ENCODE measurements around the gene GLB1L2. TPM values are rescaled to one million over a fixed set of nuclear protein-coding genes. Genes with fewer than 3 reads are reported as not detected.

The GLB1L2 gene
- total and polyA plus RNA-seq, 2 donors (not counting 1 experiment from before 2014, with no cell fraction given), result under 0.01 to 0.11 TPM

GRCh38 chr11:134395002-134395401 lies 63.2 kb downstream of the GLB1L2 start:
- Histone ChIP-seq H3K4me1 (ENCODE audit: control insufficient read depth, extremely low read depth, insufficient read depth, low read length) (no peaks in the 10 kb centered on the region), H3K4me3 (replicated peaks in 1 of 4; ENCODE audit: control extremely low read depth in 1 of 4, insufficient read depth in 1 of 4, low read depth in 3 of 4, low read length in 4 of 4) (no peak overlapping the region), H3K27ac (ENCODE audit: insufficient read depth, low read length) (no peak overlapping the region), H2AFZ (ENCODE audit: low read length) (no peak overlapping the region), H4K20me1 (ENCODE audit: control insufficient read depth, extremely low read depth, insufficient read depth, low read length) (no peaks in the 10 kb centered on the region), H3K9ac (ENCODE audit: insufficient read depth, low read length) (no peak overlapping the region), H3K79me2 (ENCODE audit: control insufficient read depth, insufficient read depth, low read length) (no peaks in the 10 kb centered on the region), H3K36me3 (ENCODE audit: control insufficient read depth, insufficient read depth, low read length) (no peaks in the 10 kb centered on the region), H3K4me2 (ENCODE audit: extremely low read depth, insufficient read depth, low read length) (no peak overlapping the region), H3K27me3 (ENCODE audit: control insufficient read depth, insufficient read depth, low read length) (no peaks in the 10 kb centered on the region), H3K9me3 (ENCODE audit: control insufficient read depth, insufficient read depth, low read depth, low read length) (no peaks in the 10 kb centered on the region)
- no peak for DNase-seq (ENCODE audit: low read depth in 2 of 2)
- no peak for TF ChIP-seq EZH2 (IDR thresholded peaks at IDR 0.05; ENCODE audit: low read length, missing control alignments)
- TF ChIP-seq, protein P1, sequence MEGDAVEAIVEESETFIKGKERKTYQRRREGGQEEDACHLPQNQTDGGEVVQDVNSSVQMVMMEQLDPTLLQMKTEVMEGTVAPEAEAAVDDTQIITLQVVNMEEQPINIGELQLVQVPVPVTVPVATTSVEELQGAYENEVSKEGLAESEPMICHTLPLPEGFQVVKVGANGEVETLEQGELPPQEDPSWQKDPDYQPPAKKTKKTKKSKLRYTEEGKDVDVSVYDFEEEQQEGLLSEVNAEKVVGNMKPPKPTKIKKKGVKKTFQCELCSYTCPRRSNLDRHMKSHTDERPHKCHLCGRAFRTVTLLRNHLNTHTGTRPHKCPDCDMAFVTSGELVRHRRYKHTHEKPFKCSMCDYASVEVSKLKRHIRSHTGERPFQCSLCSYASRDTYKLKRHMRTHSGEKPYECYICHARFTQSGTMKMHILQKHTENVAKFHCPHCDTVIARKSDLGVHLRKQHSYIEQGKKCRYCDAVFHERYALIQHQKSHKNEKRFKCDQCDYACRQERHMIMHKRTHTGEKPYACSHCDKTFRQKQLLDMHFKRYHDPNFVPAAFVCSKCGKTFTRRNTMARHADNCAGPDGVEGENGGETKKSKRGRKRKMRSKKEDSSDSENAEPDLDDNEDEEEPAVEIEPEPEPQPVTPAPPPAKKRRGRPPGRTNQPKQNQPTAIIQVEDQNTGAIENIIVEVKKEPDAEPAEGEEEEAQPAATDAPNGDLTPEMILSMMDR (conservative IDR thresholded peaks at IDR 0.05 in 1 of 2, IDR thresholded peaks at IDR 0.05 in 1 of 2; ENCODE audit: low read depth in 1 of 2, low read length in 2 of 2), result no peak

- no peak for TF ChIP-seq EZH2 (IDR thresholded peaks at IDR 0.05; ENCODE audit: low read length, missing control alignments)
- TF ChIP-seq, protein P1 (conservative IDR thresholded peaks at IDR 0.05 in 1 of 2, IDR thresholded peaks at IDR 0.05 in 1 of 2; ENCODE audit: low read depth in 1 of 2, low read length in 2 of 2), result no peak
- no peak overlapping the region for H3K27ac ChIP-seq (ENCODE audit: insufficient read depth, low read length)
Measured at GRCh38 chr11:134397304-134398078, 65.7 kb downstream of the GLB1L2 start.

GRCh38 chr11:134398079-134398444 lies 66.3 kb downstream of the GLB1L2 start:
- no peak for DNase-seq (ENCODE audit: low read depth in 2 of 2)
- no peaks in the 10 kb centered on the region for H3K79me2 ChIP-seq (ENCODE audit: control insufficient read depth, insufficient read depth, low read length)
- no peaks in the 10 kb centered on the region for H3K27me3 ChIP-seq (ENCODE audit: control insufficient read depth, insufficient read depth, low read length)
- H3K4me1 ChIP-seq (ENCODE audit: control insufficient read depth, extremely low read depth, insufficient read depth, low read length), result no peaks in the 10 kb centered on the region
- no peak overlapping the region for H3K4me3 ChIP-seq (replicated peaks in 1 of 4; ENCODE audit: control extremely low read depth in 1 of 4, insufficient read depth in 1 of 4, low read depth in 3 of 4, low read length in 4 of 4)
- TF ChIP-seq EZH2 (IDR thresholded peaks at IDR 0.05; ENCODE audit: low read length, missing control alignments), result no peak
- TF ChIP-seq, protein P1 (conservative IDR thresholded peaks at IDR 0.05 in 1 of 2, IDR thresholded peaks at IDR 0.05 in 1 of 2; ENCODE audit: low read depth in 1 of 2, low read length in 2 of 2), result no peak
- no peak overlapping the region for H2AFZ ChIP-seq (ENCODE audit: low read length)
- H3K4me2 ChIP-seq (ENCODE audit: extremely low read depth, insufficient read depth, low read length), result no peak overlapping the region
- no peak overlapping the region for H3K27ac ChIP-seq (ENCODE audit: insufficient read depth, low read length)
- H3K9ac ChIP-seq (ENCODE audit: insufficient read depth, low read length), result no peak overlapping the region
- H4K20me1 ChIP-seq (ENCODE audit: control insufficient read depth, extremely low read depth, insufficient read depth, low read length), result no peaks in the 10 kb centered on the region
- H3K9me3 ChIP-seq (ENCODE audit: control insufficient read depth, insufficient read depth, low read depth, low read length), result no peaks in the 10 kb centered on the region
- no peaks in the 10 kb centered on the region for H3K36me3 ChIP-seq (ENCODE audit: control insufficient read depth, insufficient read depth, low read length)

More at GRCh38 chr11:134397304-134398078, 65.7 kb downstream of the GLB1L2 start:
- no peak overlapping the region for H3K4me3 ChIP-seq (replicated peaks in 1 of 4; ENCODE audit: control extremely low read depth in 1 of 4, insufficient read depth in 1 of 4, low read depth in 3 of 4, low read length in 4 of 4)
- no peaks in the 10 kb centered on the region for H3K4me1 ChIP-seq (ENCODE audit: control insufficient read depth, extremely low read depth, insufficient read depth, low read length)
- H3K27me3 ChIP-seq (ENCODE audit: control insufficient read depth, insufficient read depth, low read length), result no peaks in the 10 kb centered on the region
- no peak overlapping the region for H3K4me2 ChIP-seq (ENCODE audit: extremely low read depth, insufficient read depth, low read length)
- no peaks in the 10 kb centered on the region for H3K9me3 ChIP-seq (ENCODE audit: control insufficient read depth, insufficient read depth, low read depth, low read length)
- no peaks in the 10 kb centered on the region for H3K79me2 ChIP-seq (ENCODE audit: control insufficient read depth, insufficient read depth, low read length)
- H4K20me1 ChIP-seq (ENCODE audit: control insufficient read depth, extremely low read depth, insufficient read depth, low read length), result no peaks in the 10 kb centered on the region
- no peak overlapping the region for H2AFZ ChIP-seq (ENCODE audit: low read length)
- no peaks in the 10 kb centered on the region for H3K36me3 ChIP-seq (ENCODE audit: control insufficient read depth, insufficient read depth, low read length)
- no peak for DNase-seq (ENCODE audit: low read depth in 2 of 2)
- no peak overlapping the region for H3K9ac ChIP-seq (ENCODE audit: insufficient read depth, low read length)
